K562 (cell line): ENCODE measurements around the gene FRMPD1. TPM values are rescaled to one million over a fixed set of nuclear protein-coding genes. Genes with fewer than 3 reads are reported as not detected.

Source experiments
- CBFB ChIP-seq: sonication (generic); formaldehyde crosslinking; IDR thresholded peaks from 2 replicates; pipeline ENCODE4 v1.4.0; 2020; ENCODE audit warnings: mild to moderate bottlenecking, missing genetic modification reagents
- DIDO1 ChIP-seq: fragments of 450-650 bp; IDR thresholded peaks from 2 replicates; pipeline ENCODE4 v1.6.1; 2016; ENCODE audit warnings: low read depth, missing biosample characterization, missing genetic modification characterization
- FOXJ3 ChIP-seq: sonication (generic); formaldehyde crosslinking; IDR thresholded peaks from 2 replicates; pipeline ENCODE4 v1.4.0; 2020; ENCODE audit warnings: mild to moderate bottlenecking, missing genetic modification reagents
- GABPB2 ChIP-seq: fragments of 250-450 bp; sonication (Bioruptor Pico); conservative IDR thresholded peaks from 2 replicates; pipeline ENCODE4 v1.5.1; 2021; ENCODE audit warnings: mild to moderate bottlenecking
- PHB2 ChIP-seq: fragments of 450-650 bp; IDR thresholded peaks from 2 replicates; pipeline ENCODE4 v1.6.1; 2017; ENCODE audit warnings: low read depth
- PRPF4 ChIP-seq: fragments of 200-400 bp; formaldehyde crosslinking; IDR thresholded peaks from one replicate; pipeline ENCODE4 v1.6.1; 2017; ENCODE audit warnings: low read length, low read depth, mild to moderate bottlenecking; ENCODE audit not compliant: insufficient read depth, poor library complexity, severe bottlenecking
- SMARCC2 ChIP-seq: fragments of 450-650 bp; IDR thresholded peaks from 2 replicates; pipeline ENCODE4 v1.6.1; 2017; ENCODE audit warnings: antibody characterized with exemption, moderate library complexity, mild to moderate bottlenecking, low read depth
- SP1 ChIP-seq: sonication (generic); formaldehyde crosslinking; IDR thresholded peaks from 2 replicates; pipeline ENCODE4 v1.8.1; 2022; ENCODE audit warnings: mild to moderate bottlenecking, missing genetic modification reagents
- SRF ChIP-seq, 2 experiments: fragments of 250-450, 450-650 bp in 1 of 2; sonication (Bioruptor Pico) in 1 of 2; sonication (generic) in 1 of 2; formaldehyde crosslinking; IDR thresholded peaks; 2 replicates each; pipeline versions ENCODE4 v1.5.0 to v1.5.1; 2020 to 2022; ENCODE audit warnings: mild to moderate bottlenecking in 1 of 2, missing genetic modification reagents in 1 of 2
- TCFL5 ChIP-seq: fragments of 250-450 bp; sonication (Bioruptor Pico); conservative IDR thresholded peaks from 2 replicates; pipeline ENCODE4 v1.6.1; 2021; ENCODE audit warnings: mild to moderate bottlenecking, moderate library complexity, matching md5 sums
- ZBTB17 ChIP-seq: fragments of 450-650 bp; formaldehyde crosslinking; IDR thresholded peaks from 2 replicates; pipeline ENCODE4 v1.4.0; 2020; ENCODE audit warnings: mild to moderate bottlenecking
- polyA plus RNA-seq, 8 experiments: library from polyadenylated mRNA; depleted of rRNA in 4 of 8; stranded (reverse) in 5 of 8; unstranded in 3 of 8; fragments of >200 nt; fragmentation: Nextera tagmentation in 2 of 8; fragmentation: Illumina TruSeq in 1 of 8; extraction: Ambion mirVana in 2 of 8; extraction: Trizol in 1 of 8; gene quantifications; 2 replicates each; pipeline versions ENCODE4 v1.2.1 to v1.2.3, GENCODE V29; 2011 to 2014; ENCODE audit warnings: inconsistent platforms in 1 of 8, missing spikeins in 1 of 8
- total RNA-seq, 7 experiments: library from RNA; depleted of rRNA in 6 of 7; stranded (reverse); fragments of >200 nt in 6 of 7; fragmentation: Illumina TruSeq in 2 of 7; extraction: Trizol in 2 of 7; gene quantifications; 2 replicates each; pipeline versions ENCODE4 v1.2.1 to v1.2.3, GENCODE V29; 2011 to 2021; ENCODE audit warnings: low replicate concordance in 1 of 7
- TF ChIP-seq, protein P1 (sequence below), 2 experiments: IDR thresholded peaks in 1 of 2; conservative IDR thresholded peaks in 1 of 2; 2 replicates each; pipeline ENCODE4 v1.6.1; 2016; ENCODE audit warnings: low read depth in 2 of 2, mild to moderate bottlenecking in 1 of 2, missing compliant biosample characterization in 1 of 2, missing genetic modification characterization in 1 of 2, moderate library complexity in 1 of 2
- TF ChIP-seq, protein P2 (sequence below): fragments of 450-650 bp; IDR thresholded peaks from 2 replicates; pipeline ENCODE4 v1.6.1; 2017; ENCODE audit warnings: antibody characterized with exemption
- TF ChIP-seq, protein P3 (sequence below): fragments of 450-650 bp; IDR thresholded peaks from 2 replicates; pipeline ENCODE4 v1.6.1; 2016; ENCODE audit warnings: mild to moderate bottlenecking
- TF ChIP-seq, protein P4 (sequence below): fragments of 450-650 bp; formaldehyde crosslinking; IDR thresholded peaks from 2 replicates; pipeline ENCODE4 v1.4.0; 2022; ENCODE audit warnings: missing genetic modification characterization
- TF ChIP-seq, protein P5 (sequence below), 2 experiments: fragments of 450-650 bp in 1 of 2; IDR thresholded peaks; 2 replicates each; pipeline ENCODE4 v1.6.1; 2011 to 2017; ENCODE audit warnings: low read depth in 2 of 2, antibody characterized with exemption in 1 of 2, borderline replicate concordance in 1 of 2, low read length in 1 of 2, mild to moderate bottlenecking in 1 of 2, mixed read lengths in 1 of 2; ENCODE audit not compliant: control insufficient read depth in 1 of 2

FRMPD1 gene
- total and polyA plus RNA-seq, 9 of the 15 experiments (the other 6 are each of a cell fraction or from before 2014, with no cell fraction given), result not detected

DNA sequence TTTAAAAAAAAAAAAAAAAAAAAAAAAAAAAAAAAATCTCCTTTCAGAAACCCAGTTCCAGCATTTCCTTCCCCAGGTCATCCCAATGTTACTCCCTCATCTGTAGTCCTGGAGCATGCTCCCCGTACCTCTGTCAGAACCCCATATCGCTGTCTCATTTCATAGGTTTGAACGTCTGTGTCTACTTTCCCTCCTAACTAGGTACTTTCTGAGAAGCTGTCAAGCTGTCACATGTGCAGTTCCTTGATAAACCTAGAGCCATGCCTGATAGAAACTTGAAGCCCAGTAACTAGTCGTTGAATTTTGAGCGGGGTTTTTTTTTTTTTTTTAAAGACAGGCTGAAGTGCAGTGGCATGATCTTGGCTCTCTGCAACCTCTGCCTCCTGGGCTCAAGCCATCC, 118.6 kb downstream of the FRMPD1 start (continued):
- TF ChIP-seq, protein P1, sequence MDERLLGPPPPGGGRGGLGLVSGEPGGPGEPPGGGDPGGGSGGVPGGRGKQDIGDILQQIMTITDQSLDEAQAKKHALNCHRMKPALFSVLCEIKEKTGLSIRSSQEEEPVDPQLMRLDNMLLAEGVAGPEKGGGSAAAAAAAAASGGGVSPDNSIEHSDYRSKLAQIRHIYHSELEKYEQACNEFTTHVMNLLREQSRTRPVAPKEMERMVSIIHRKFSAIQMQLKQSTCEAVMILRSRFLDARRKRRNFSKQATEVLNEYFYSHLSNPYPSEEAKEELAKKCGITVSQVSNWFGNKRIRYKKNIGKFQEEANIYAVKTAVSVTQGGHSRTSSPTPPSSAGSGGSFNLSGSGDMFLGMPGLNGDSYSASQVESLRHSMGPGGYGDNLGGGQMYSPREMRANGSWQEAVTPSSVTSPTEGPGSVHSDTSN (CRISPR knock-in tag; IDR thresholded peaks at IDR 0.05; ENCODE audit: low read depth), result no peak
- TF ChIP-seq, protein P1 (tag; conservative IDR thresholded peaks at IDR 0.05; ENCODE audit: low read depth), result peak; percentile 68
- TF ChIP-seq TCFL5 (CRISPR knock-in tag) (no peak), PRPF4 (no peak), SRF (CRISPR knock-in tag; IDR thresholded peaks at IDR 0.05) (no peak), PHB2 (no peak), CBFB (CRISPR knock-in tag) (no peak), ZBTB17 (CRISPR knock-in tag) (no peak), GABPB2 (no peak), DIDO1 (no peak), SMARCC2 (no peak), FOXJ3 (CRISPR knock-in tag) (no peak), SP1 (CRISPR knock-in tag) (no peak)
- TF ChIP-seq, protein P2, sequence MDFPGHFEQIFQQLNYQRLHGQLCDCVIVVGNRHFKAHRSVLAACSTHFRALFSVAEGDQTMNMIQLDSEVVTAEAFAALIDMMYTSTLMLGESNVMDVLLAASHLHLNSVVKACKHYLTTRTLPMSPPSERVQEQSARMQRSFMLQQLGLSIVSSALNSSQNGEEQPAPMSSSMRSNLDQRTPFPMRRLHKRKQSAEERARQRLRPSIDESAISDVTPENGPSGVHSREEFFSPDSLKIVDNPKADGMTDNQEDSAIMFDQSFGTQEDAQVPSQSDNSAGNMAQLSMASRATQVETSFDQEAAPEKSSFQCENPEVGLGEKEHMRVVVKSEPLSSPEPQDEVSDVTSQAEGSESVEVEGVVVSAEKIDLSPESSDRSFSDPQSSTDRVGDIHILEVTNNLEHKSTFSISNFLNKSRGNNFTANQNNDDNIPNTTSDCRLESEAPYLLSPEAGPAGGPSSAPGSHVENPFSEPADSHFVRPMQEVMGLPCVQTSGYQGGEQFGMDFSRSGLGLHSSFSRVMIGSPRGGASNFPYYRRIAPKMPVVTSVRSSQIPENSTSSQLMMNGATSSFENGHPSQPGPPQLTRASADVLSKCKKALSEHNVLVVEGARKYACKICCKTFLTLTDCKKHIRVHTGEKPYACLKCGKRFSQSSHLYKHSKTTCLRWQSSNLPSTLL, result no peak
- TF ChIP-seq, protein P3, sequence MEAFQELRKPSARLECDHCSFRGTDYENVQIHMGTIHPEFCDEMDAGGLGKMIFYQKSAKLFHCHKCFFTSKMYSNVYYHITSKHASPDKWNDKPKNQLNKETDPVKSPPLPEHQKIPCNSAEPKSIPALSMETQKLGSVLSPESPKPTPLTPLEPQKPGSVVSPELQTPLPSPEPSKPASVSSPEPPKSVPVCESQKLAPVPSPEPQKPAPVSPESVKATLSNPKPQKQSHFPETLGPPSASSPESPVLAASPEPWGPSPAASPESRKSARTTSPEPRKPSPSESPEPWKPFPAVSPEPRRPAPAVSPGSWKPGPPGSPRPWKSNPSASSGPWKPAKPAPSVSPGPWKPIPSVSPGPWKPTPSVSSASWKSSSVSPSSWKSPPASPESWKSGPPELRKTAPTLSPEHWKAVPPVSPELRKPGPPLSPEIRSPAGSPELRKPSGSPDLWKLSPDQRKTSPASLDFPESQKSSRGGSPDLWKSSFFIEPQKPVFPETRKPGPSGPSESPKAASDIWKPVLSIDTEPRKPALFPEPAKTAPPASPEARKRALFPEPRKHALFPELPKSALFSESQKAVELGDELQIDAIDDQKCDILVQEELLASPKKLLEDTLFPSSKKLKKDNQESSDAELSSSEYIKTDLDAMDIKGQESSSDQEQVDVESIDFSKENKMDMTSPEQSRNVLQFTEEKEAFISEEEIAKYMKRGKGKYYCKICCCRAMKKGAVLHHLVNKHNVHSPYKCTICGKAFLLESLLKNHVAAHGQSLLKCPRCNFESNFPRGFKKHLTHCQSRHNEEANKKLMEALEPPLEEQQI, result no peak
- TF ChIP-seq, protein P4, sequence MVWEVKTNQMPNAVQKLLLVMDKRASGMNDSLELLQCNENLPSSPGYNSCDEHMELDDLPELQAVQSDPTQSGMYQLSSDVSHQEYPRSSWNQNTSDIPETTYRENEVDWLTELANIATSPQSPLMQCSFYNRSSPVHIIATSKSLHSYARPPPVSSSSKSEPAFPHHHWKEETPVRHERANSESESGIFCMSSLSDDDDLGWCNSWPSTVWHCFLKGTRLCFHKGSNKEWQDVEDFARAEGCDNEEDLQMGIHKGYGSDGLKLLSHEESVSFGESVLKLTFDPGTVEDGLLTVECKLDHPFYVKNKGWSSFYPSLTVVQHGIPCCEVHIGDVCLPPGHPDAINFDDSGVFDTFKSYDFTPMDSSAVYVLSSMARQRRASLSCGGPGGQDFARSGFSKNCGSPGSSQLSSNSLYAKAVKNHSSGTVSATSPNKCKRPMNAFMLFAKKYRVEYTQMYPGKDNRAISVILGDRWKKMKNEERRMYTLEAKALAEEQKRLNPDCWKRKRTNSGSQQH (CRISPR knock-in tag), result no peak
- TF ChIP-seq, protein P5, sequence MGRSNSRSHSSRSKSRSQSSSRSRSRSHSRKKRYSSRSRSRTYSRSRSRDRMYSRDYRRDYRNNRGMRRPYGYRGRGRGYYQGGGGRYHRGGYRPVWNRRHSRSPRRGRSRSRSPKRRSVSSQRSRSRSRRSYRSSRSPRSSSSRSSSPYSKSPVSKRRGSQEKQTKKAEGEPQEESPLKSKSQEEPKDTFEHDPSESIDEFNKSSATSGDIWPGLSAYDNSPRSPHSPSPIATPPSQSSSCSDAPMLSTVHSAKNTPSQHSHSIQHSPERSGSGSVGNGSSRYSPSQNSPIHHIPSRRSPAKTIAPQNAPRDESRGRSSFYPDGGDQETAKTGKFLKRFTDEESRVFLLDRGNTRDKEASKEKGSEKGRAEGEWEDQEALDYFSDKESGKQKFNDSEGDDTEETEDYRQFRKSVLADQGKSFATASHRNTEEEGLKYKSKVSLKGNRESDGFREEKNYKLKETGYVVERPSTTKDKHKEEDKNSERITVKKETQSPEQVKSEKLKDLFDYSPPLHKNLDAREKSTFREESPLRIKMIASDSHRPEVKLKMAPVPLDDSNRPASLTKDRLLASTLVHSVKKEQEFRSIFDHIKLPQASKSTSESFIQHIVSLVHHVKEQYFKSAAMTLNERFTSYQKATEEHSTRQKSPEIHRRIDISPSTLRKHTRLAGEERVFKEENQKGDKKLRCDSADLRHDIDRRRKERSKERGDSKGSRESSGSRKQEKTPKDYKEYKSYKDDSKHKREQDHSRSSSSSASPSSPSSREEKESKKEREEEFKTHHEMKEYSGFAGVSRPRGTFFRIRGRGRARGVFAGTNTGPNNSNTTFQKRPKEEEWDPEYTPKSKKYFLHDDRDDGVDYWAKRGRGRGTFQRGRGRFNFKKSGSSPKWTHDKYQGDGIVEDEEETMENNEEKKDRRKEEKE (IDR thresholded peaks at IDR 0.05; ENCODE audit: borderline replicate concordance in 1 of 2, control insufficient read depth in 1 of 2, low read depth in 2 of 2, low read length in 1 of 2), result no peak
